Endometrial microvascular endothelial cells (primary cell): ENCODE measurements around the gene PLEKHA4. TPM values are rescaled to one million over a fixed set of nuclear protein-coding genes. Genes with fewer than 3 reads are reported as not detected.
"Not testable (repeated sequence)": the region's sequence is repeated elsewhere in the genome, so short reads cannot be mapped to it uniquely, and the experiment has no call there.

Experiments used
- in situ Hi-C: cut with HindIII; loops from 2 replicates; pipeline ENCODE4 v1.10.0; 2017; ENCODE audit warnings: low sequenced_read_pairs, low pct_unique_long_range_greater_than_20kb; ENCODE audit errors: inconsistent ontology term
- total RNA-seq: library from RNA; depleted of rRNA; stranded (reverse); fragments of >200 nt; gene quantifications from one replicate; pipeline ENCODE4 v1.2.3, GENCODE V29; 2015; ENCODE audit errors: inconsistent ontology term

Gene PLEKHA4
- total RNA-seq, 1 donor from 2014 or later, result not detected

GRCh38 chr19:48793271-48793670 lies 75.1 kb downstream of the PLEKHA4 start:
- in situ Hi-C loops, result loop anchor here (10.0 kb wide), 2 partner anchors 52 to 202 kb away; partner anchors contain the start of genes GYS1 and RUVBL2

DNA sequence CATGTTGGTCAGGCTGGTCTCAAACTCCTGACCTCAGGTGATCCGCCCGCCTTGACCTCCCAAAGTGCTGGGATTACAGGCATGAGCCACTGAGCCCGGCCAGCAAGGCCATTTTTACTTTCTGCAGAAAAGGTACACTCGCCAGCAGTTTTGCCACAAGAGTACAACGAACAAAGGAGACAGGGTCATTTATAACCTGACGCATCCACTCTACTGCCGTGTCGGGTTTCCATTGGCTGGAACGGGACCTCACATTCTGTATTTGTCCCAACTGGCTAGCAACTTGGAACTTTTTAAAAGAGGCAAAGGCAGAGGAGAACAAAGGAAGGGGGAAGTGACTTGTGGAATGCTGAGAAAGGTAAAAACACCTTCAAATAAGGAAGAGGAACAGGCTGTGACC lies 81.1 kb downstream of the PLEKHA4 start:
- in situ Hi-C loops, result not testable (repeated sequence)

Other genes with a start within 250 kb of the PLEKHA4 start
- 2,158 TPM for gene RPL18, start 249.4 kb downstream of the PLEKHA4 start, total RNA-seq
- gene SPHK2, start 249.1 kb downstream of the PLEKHA4 start, total RNA-seq, result 7.8 TPM
- gene DBP, start 231.2 kb downstream of the PLEKHA4 start, total RNA-seq, result 0.46 TPM
- gene CA11, start 222.4 kb downstream of the PLEKHA4 start, total RNA-seq, result 0.28 TPM
- gene NTN5, start 195.6 kb downstream of the PLEKHA4 start, total RNA-seq, result not detected
- gene FUT2, start 172.6 kb downstream of the PLEKHA4 start, total RNA-seq, result not detected
- 0.09 TPM for gene MAMSTR, start 148.9 kb downstream of the PLEKHA4 start, total RNA-seq
- gene RASIP1, start 128.0 kb downstream of the PLEKHA4 start, total RNA-seq, result 191 TPM
- gene IZUMO1, start 121.7 kb downstream of the PLEKHA4 start, total RNA-seq, result 0.84 TPM
- 4.9 TPM for gene FUT1, start 116.0 kb downstream of the PLEKHA4 start, total RNA-seq
- gene FGF21, start 113.1 kb downstream of the PLEKHA4 start, total RNA-seq, result not detected
- gene BCAT2, start 57.6 kb downstream of the PLEKHA4 start, total RNA-seq, result 82.0 TPM
- gene HSD17B14, start 32.1 kb downstream of the PLEKHA4 start, total RNA-seq, result 4.5 TPM
- gene PPP1R15A, start 3.8 kb upstream of the PLEKHA4 start, total RNA-seq, result 56.0 TPM
- not detected for gene TULP2, start 30.1 kb upstream of the PLEKHA4 start, total RNA-seq
- gene NUCB1, start 31.7 kb upstream of the PLEKHA4 start, total RNA-seq, result 227 TPM
- gene DHDH, start 65.1 kb upstream of the PLEKHA4 start, total RNA-seq, result not detected
- 149 TPM for gene BAX, start 86.3 kb upstream of the PLEKHA4 start, total RNA-seq
- gene FTL, start 96.7 kb upstream of the PLEKHA4 start, total RNA-seq, result 3,048 TPM
- 45.1 TPM for gene GYS1, start 124.7 kb upstream of the PLEKHA4 start, total RNA-seq
- gene RUVBL2, start 125.3 kb upstream of the PLEKHA4 start, total RNA-seq, result 267 TPM
- gene LHB, start 148.5 kb upstream of the PLEKHA4 start, total RNA-seq, result not detected
- not detected for gene CGB3, start 155.7 kb upstream of the PLEKHA4 start, total RNA-seq
- not detected for gene CGB2, start 163.3 kb upstream of the PLEKHA4 start, total RNA-seq
- gene CGB1, start 168.3 kb upstream of the PLEKHA4 start, total RNA-seq, result not detected
- not detected for gene CGB5, start 175.2 kb upstream of the PLEKHA4 start, total RNA-seq
- gene CGB8, start 180.5 kb upstream of the PLEKHA4 start, total RNA-seq, result not detected
- not detected for gene CGB7, start 189.1 kb upstream of the PLEKHA4 start, total RNA-seq
- gene NTF4, start 196.2 kb upstream of the PLEKHA4 start, total RNA-seq, result not detected
- gene KCNA7, start 204.1 kb upstream of the PLEKHA4 start, total RNA-seq, result not detected
- 260 TPM for gene SNRNP70, start 216.8 kb upstream of the PLEKHA4 start, total RNA-seq
- 0.74 TPM for gene LIN7B, start 245.8 kb upstream of the PLEKHA4 start, total RNA-seq